B cell (primary cell): ENCODE measurements around the gene HLA-DQA1. TPM values are rescaled to one million over a fixed set of nuclear protein-coding genes. Genes with fewer than 3 reads are reported as not detected.
A peak's percentile ranks its signal among the peaks of the same experiment; 100 is the strongest.

Experiments
- ATAC-seq: fragments of 200-7000 bp; cut with Tn5 transposase; one replicate; pipeline ENCODE4 v1.10.0; 2021; ENCODE audit warnings: low read depth, mild to moderate bottlenecking, moderate number of reproducible peaks, moderate library complexity
- CTCF ChIA-PET: fragments of 350-600 bp; sonication (Branson Sonifier 250); formaldehyde crosslinking; loops from one replicate; lab custom pipeline; 2021; ENCODE audit warnings: antibody characterized with exemption, inconsistent platforms; lab: Charles Lee
- POLR2A ChIA-PET: fragments of 350-600 bp; sonication (Branson Sonifier 250); formaldehyde crosslinking; loops from one replicate; lab custom pipeline; 2021; ENCODE audit warnings: antibody characterized with exemption; lab: Charles Lee
- DNase-seq: peaks from one replicate; pipeline ENCODE4 v3.0.0; 2013
- H2AFZ ChIP-seq: 2 replicates; pipeline ENCODE4 v1.6.1; 2012; ENCODE audit warnings: mild to moderate bottlenecking, low read depth, low read length; ENCODE audit not compliant: insufficient read depth, poor library complexity, severe bottlenecking
- H3K27ac ChIP-seq, 2 donors: 1 replicate in 1 of 2; 2 replicates in 1 of 2; pipeline ENCODE4 v1.5.1; 2012 to 2013; ENCODE audit warnings: low read length in 2 of 2, mild to moderate bottlenecking in 2 of 2, moderate library complexity in 1 of 2
- H3K27me3 ChIP-seq, 4 experiments: fragments of 200-600 bp in 1 of 4; sonication (generic) in 1 of 4; replicated peaks in 1 of 4; 1 replicate in 2 of 4; 2 replicates in 2 of 4; pipeline versions ENCODE4 v1.6.1 to v1.7.0; 2013 to 2016; ENCODE audit warnings: low read length in 3 of 4, mild to moderate bottlenecking in 2 of 4, mixed read lengths in 1 of 4, moderate library complexity in 1 of 4; ENCODE audit not compliant: insufficient read depth in 4 of 4, control insufficient read depth in 3 of 4; ENCODE audit errors: control extremely low read depth in 1 of 4
- H3K36me3 ChIP-seq, 2 experiments: replicated peaks in 1 of 2; 1 replicate in 1 of 2; 2 replicates in 1 of 2; pipeline versions ENCODE4 v1.6.1 to v1.7.1; 2013; ENCODE audit warnings: low read length in 1 of 2; ENCODE audit not compliant: insufficient read depth in 2 of 2, control insufficient read depth in 1 of 2; ENCODE audit errors: control extremely low read depth in 1 of 2, extremely low read depth in 1 of 2
- H3K4me1 ChIP-seq, 2 donors: fragments of 200-600 bp in 1 of 2; sonication (generic) in 1 of 2; 1 replicate in 1 of 2; 2 replicates in 1 of 2; pipeline versions ENCODE4 v1.5.1 to v1.6.1; 2013 to 2017; ENCODE audit warnings: low read length in 2 of 2; ENCODE audit not compliant: control insufficient read depth in 2 of 2, insufficient read depth in 2 of 2
- H3K4me2 ChIP-seq: replicated peaks from 2 replicates; pipeline ENCODE3; 2012; ENCODE audit warnings: mild to moderate bottlenecking, low read depth, low read length; ENCODE audit not compliant: poor library complexity, severe bottlenecking
- H3K4me3 ChIP-seq, 5 experiments: fragments of 200-600 bp in 1 of 5; sonication (generic) in 1 of 5; 1 replicate in 3 of 5; 2 replicates in 2 of 5; pipeline versions ENCODE4 v1.5.1 to v1.7.0; 2011 to 2016; ENCODE audit warnings: low read length in 4 of 5, mild to moderate bottlenecking in 4 of 5, low read depth in 2 of 5, control low read depth in 1 of 5, moderate library complexity in 1 of 5; ENCODE audit not compliant: insufficient read depth in 1 of 5; ENCODE audit errors: control extremely low read depth in 1 of 5, extremely low read depth in 1 of 5
- H3K79me2 ChIP-seq: fragments of 200-600 bp; sonication (generic); one replicate; pipeline ENCODE4 v1.6.0; 2016; ENCODE audit warnings: low read length; ENCODE audit not compliant: control insufficient read depth, insufficient read depth
- H3K9ac ChIP-seq: fragments of 200-600 bp; sonication (generic); 2 replicates; pipeline ENCODE4 v1.6.1; 2017; ENCODE audit warnings: mild to moderate bottlenecking, low read length, moderate library complexity
- H3K9me3 ChIP-seq, 3 donors: one replicate each; pipeline versions ENCODE4 v1.6.1 to v1.7.1; 2013; ENCODE audit warnings: low read length in 2 of 3; ENCODE audit not compliant: control insufficient read depth in 2 of 3, insufficient read depth in 1 of 3; ENCODE audit errors: control extremely low read depth in 1 of 3
- H4K20me1 ChIP-seq: 2 replicates; pipeline ENCODE4 v1.6.0; 2012; ENCODE audit warnings: mild to moderate bottlenecking, low read length; ENCODE audit not compliant: insufficient read depth, control insufficient read depth, poor library complexity, severe bottlenecking
- H3K27ac Mint-ChIP-seq: one replicate; pipeline ENCODE4 v1.8.0; 2021; ENCODE audit warnings: mixed read lengths
- H3K27me3 Mint-ChIP-seq: one replicate; pipeline ENCODE4 v1.8.0; 2021; ENCODE audit warnings: mixed read lengths
- H3K4me1 Mint-ChIP-seq: one replicate; pipeline ENCODE4 v1.8.0; 2021; ENCODE audit warnings: mixed read lengths
- H3K4me3 Mint-ChIP-seq: one replicate; pipeline ENCODE4 v1.8.0; 2021; ENCODE audit warnings: mixed read lengths
- H3K9me3 Mint-ChIP-seq: one replicate; pipeline ENCODE4 v1.8.0; 2022; ENCODE audit warnings: mixed read lengths; ENCODE audit not compliant: insufficient read depth
- CTCF ChIP-seq: fragments of 200-600 bp; IDR thresholded peaks from one replicate; pipeline ENCODE4 v1.8.0; 2022; ENCODE audit warnings: antibody characterized with exemption, mild to moderate bottlenecking
- EZH2 ChIP-seq: IDR thresholded peaks from 2 replicates; pipeline ENCODE4 v1.6.1; 2012; ENCODE audit warnings: borderline replicate concordance, low read depth, mild to moderate bottlenecking, moderate library complexity, low read length; ENCODE audit not compliant: insufficient read depth, poor library complexity, severe bottlenecking
- WGBS: methylation state at CpG from one replicate; pipeline ENCODE4 v1.1.5; 2013; ENCODE audit warnings: missing lambda C conversion rate; ENCODE audit not compliant: insufficient coverage; 5-methylcytosine and 5-hydroxymethylcytosine counted together
- intact Hi-C: fragments of 100-400 bp; cut with micrococcal nuclease; formaldehyde crosslinking; loops from one replicate; pipeline ENCODE4 v1.10.0; 2022
- polyA plus RNA-seq: library from polyadenylated mRNA; depleted of rRNA; stranded (reverse); fragments of >200 nt; gene quantifications from 2 replicates; pipeline ENCODE4 v1.2.3, GENCODE V29; 2012
- total RNA-seq, 2 donors: library from RNA; stranded (reverse); fragments of 120-200 nt in 1 of 2; gene quantifications; 1 replicate in 1 of 2; 2 replicates in 1 of 2; pipeline versions ENCODE4 v1.2.3 to v1.2.4, GENCODE V29; 2013 to 2022

The HLA-DQA1 gene
- total and polyA plus RNA-seq, 2 donors (not counting 1 experiment from before 2014, with no cell fraction given): 486 to 489 TPM

DNA sequence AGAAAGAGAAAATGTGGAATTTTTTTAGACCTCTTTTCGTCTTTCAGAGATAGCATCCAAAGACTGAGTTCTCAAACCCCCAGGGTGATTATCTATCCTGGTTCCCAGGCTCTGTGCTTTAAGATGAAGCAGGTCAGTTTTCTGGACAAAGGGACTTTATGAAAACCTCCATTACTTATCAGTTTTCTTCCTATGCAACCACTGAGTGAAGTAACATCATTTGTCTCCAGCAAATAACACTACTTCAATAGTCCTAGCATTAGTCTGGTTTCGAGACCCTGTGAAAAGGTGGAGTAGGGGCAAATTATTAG is 29.3 kb upstream of the HLA-DQA1 start:
- DNase-seq (no peak), ATAC-seq (no peak)
- H3K9me3 Mint-ChIP-seq: peaks cover 2% of the 10 kb centered on the region
- Histone ChIP-seq H3K36me3 (no peaks in the 10 kb centered on the region), H3K27ac (peak overlapping the region; percentile 99 to 100), H3K9me3 (no peaks in the 10 kb centered on the region), H2AFZ (no peak overlapping the region), H4K20me1 (no peaks in the 10 kb centered on the region), H3K4me3 (no peak overlapping the region), H3K27me3 (no peaks in the 10 kb centered on the region), H3K79me2 (peaks cover 24% of the 10 kb centered on the region), H3K9ac (peak overlapping the region; percentile 30), H3K4me1 (peaks cover 50 to 57% of the 10 kb centered on the region in 2 donors), H3K4me2 (peak overlapping the region; percentile 25)
- H3K4me1 Mint-ChIP-seq: peaks cover 59% of the 10 kb centered on the region
- peak overlapping the region; percentile 99 for H3K27ac Mint-ChIP-seq
- ChIA-PET CTCF (no interaction called here), POLR2A (interaction anchor here (1.1 kb wide), 1 partner anchor 58 kb away, joined by 3 read pairs; the partner anchor contains the start of gene HLA-DQB1)
- TF ChIP-seq EZH2 (no peak), CTCF (no peak)
- WGBS: no CpG with 5 or more reads among the region's 2 CpGs
- no peaks in the 10 kb centered on the region for H3K27me3 Mint-ChIP-seq
- intact Hi-C loops: loop anchor here (10.0 kb wide), 2 partner anchors 57 to 337 kb away; partner anchors contain the start of genes HLA-DMB and HLA-DQB1
- H3K4me3 Mint-ChIP-seq: peak overlapping the region; percentile 43

GRCh38 chr6:32608362-32608761 is 28.8 kb upstream of the HLA-DQA1 start:
- H3K9me3 Mint-ChIP-seq: peaks cover 2% of the 10 kb centered on the region
- ChIA-PET POLR2A (interaction anchor here (3.2 kb wide), 1 partner anchor 14 kb away, joined by 34 read pairs; no protein-coding TSS in a partner anchor), CTCF (no interaction called here)
- no peaks in the 10 kb centered on the region for H3K27me3 Mint-ChIP-seq
- H3K9me3 ChIP-seq: no peaks in the 10 kb centered on the region
- H3K4me3 Mint-ChIP-seq: peak overlapping the region; percentile 43
- no peak for TF ChIP-seq EZH2
- no peak for TF ChIP-seq CTCF
- peak overlapping the region; percentile 25 for H3K4me2 ChIP-seq
- H2AFZ ChIP-seq: no peak overlapping the region
- no peaks in the 10 kb centered on the region for H3K27me3 ChIP-seq
- peaks cover 46 to 54% of the 10 kb centered on the region in 2 donors for H3K4me1 ChIP-seq
- peak overlapping the region; percentile 99 to 100 for H3K27ac ChIP-seq
- intact Hi-C loops: loop anchor here (10.0 kb wide), 2 partner anchors 56 to 336 kb away; partner anchors contain the start of genes HLA-DMB and HLA-DQB1
- peak overlapping the region; percentile 30 for H3K9ac ChIP-seq
- ATAC-seq (no peak), DNase-seq (peak; percentile 61)
- peaks cover 56% of the 10 kb centered on the region for H3K4me1 Mint-ChIP-seq
- no peak overlapping the region for H3K4me3 ChIP-seq
- WGBS: no CpG with 5 or more reads among the region's 3 CpGs
- H3K27ac Mint-ChIP-seq: peak overlapping the region; percentile 99
- H3K79me2 ChIP-seq: peaks cover 26% of the 10 kb centered on the region
- no peaks in the 10 kb centered on the region for H3K36me3 ChIP-seq
- H4K20me1 ChIP-seq: no peaks in the 10 kb centered on the region
